Neural crest cell (in vitro differentiated cells): ENCODE data around the gene TIMD4. TPM values are rescaled to one million over a fixed set of nuclear protein-coding genes. Genes with fewer than 3 reads are reported as not detected.
"Not testable (repeated sequence)": the region's sequence is repeated elsewhere in the genome, so short reads cannot be mapped to it uniquely, and the experiment has no call there.

ENCODE experiments used
- DNase-seq: peaks from one replicate; pipeline ENCODE4 v3.0.0; 2021; ENCODE audit warnings: low read depth, mixed read lengths, low spot score
- H3K27ac Mint-ChIP-seq: one replicate; pipeline ENCODE4 v1.8.0; 2021; ENCODE audit warnings: mild to moderate bottlenecking, mixed read lengths; ENCODE audit not compliant: unreplicated experiment
- H3K27me3 Mint-ChIP-seq: 2 replicates; pipeline ENCODE4 v1.8.0; 2021; ENCODE audit warnings: low read depth, mild to moderate bottlenecking, mixed read lengths
- H3K36me3 Mint-ChIP-seq: 2 replicates; pipeline ENCODE4 v1.8.0; 2021; ENCODE audit warnings: low read depth, mild to moderate bottlenecking, mixed read lengths
- H3K4me1 Mint-ChIP-seq: 2 replicates; pipeline ENCODE4 v1.8.0; 2021; ENCODE audit warnings: mixed read lengths
- H3K4me3 Mint-ChIP-seq: one replicate; pipeline ENCODE4 v1.8.0; 2021; ENCODE audit warnings: mild to moderate bottlenecking, mixed read lengths
- H3K9me3 Mint-ChIP-seq: 2 replicates; pipeline ENCODE4 v1.8.0; 2021; ENCODE audit warnings: mixed read lengths
- CTCF ChIP-seq: fragments of 200-600 bp; sonication (generic); conservative IDR thresholded peaks from 2 replicates; pipeline ENCODE4 v1.5.0; 2021; ENCODE audit warnings: antibody characterized with exemption, mild to moderate bottlenecking
- total RNA-seq: library from RNA; stranded (reverse); gene quantifications from 2 replicates; pipeline ENCODE4 v1.2.1, GENCODE V29; 2021

TIMD4 gene
- total RNA-seq, 1 donor from 2014 or later: not detected

- no peak for DNase-seq
- Mint-ChIP-seq H3K27me3 (peaks cover 8% of the 10 kb centered on the region), H3K4me1 (no peaks in the 10 kb centered on the region), H3K36me3 (no peaks in the 10 kb centered on the region), H3K9me3 (no peaks in the 10 kb centered on the region), H3K4me3 (no peak overlapping the region), H3K27ac (no peak overlapping the region)
- no peak for TF ChIP-seq CTCF
These were observed 18.5 kb upstream of the TIMD4 start for GRCh38 chr5:156981481-156981880.

- no peak overlapping the region for H3K27ac Mint-ChIP-seq
- H3K36me3 Mint-ChIP-seq: no peaks in the 10 kb centered on the region
- DNase-seq: no peak
- peaks cover 6% of the 10 kb centered on the region for H3K9me3 Mint-ChIP-seq
- TF ChIP-seq CTCF: no peak
- no peak overlapping the region for H3K4me3 Mint-ChIP-seq
- H3K4me1 Mint-ChIP-seq: no peaks in the 10 kb centered on the region
- H3K27me3 Mint-ChIP-seq: peaks cover 11% of the 10 kb centered on the region
These were observed 11.3 kb upstream of the TIMD4 start for GRCh38 chr5:156974328-156974727.

- TF ChIP-seq CTCF: no peak
- Mint-ChIP-seq H3K36me3 (no peaks in the 10 kb centered on the region), H3K27me3 (peaks cover 5% of the 10 kb centered on the region), H3K27ac (no peak overlapping the region), H3K9me3 (peaks cover 6% of the 10 kb centered on the region), H3K4me3 (no peak overlapping the region), H3K4me1 (no peaks in the 10 kb centered on the region)
- DNase-seq: no peak
These were observed 9.0 kb upstream of the TIMD4 start for GRCh38 chr5:156971848-156972525.

GRCh38 chr5:156971415-156971814 is 8.4 kb upstream of the TIMD4 start:
- Mint-ChIP-seq H3K27ac (no peak overlapping the region), H3K27me3 (peaks cover 5% of the 10 kb centered on the region), H3K36me3 (no peaks in the 10 kb centered on the region), H3K4me3 (no peak overlapping the region), H3K4me1 (no peaks in the 10 kb centered on the region), H3K9me3 (peaks cover 6% of the 10 kb centered on the region)
- DNase-seq: no peak
- TF ChIP-seq CTCF: no peak

- DNase-seq, H3K4me3 Mint-ChIP-seq, H3K27ac Mint-ChIP-seq, H3K27me3 Mint-ChIP-seq, H3K9me3 Mint-ChIP-seq, H3K4me1 Mint-ChIP-seq, H3K36me3 Mint-ChIP-seq: not testable (repeated sequence)
These were observed 4.4 kb upstream of the TIMD4 start for GRCh38 chr5:156967386-156967785.

- H3K9me3 Mint-ChIP-seq: no peaks in the 10 kb centered on the region
- H3K4me1 Mint-ChIP-seq: no peaks in the 10 kb centered on the region
- H3K27me3 Mint-ChIP-seq: no peaks in the 10 kb centered on the region
- no peak overlapping the region for H3K27ac Mint-ChIP-seq
- no peak for DNase-seq
- H3K4me3 Mint-ChIP-seq: no peak overlapping the region
- TF ChIP-seq CTCF: no peak
- H3K36me3 Mint-ChIP-seq: no peaks in the 10 kb centered on the region
These were observed 6.7 kb downstream of the TIMD4 start for GRCh38 chr5:156956321-156956720.
